Mucosa of descending colon (tissue), 3 donors: ENCODE results near the gene PGBD1. TPM values are rescaled to one million over a fixed set of nuclear protein-coding genes. Genes with fewer than 3 reads are reported as not detected.

ENCODE experiments used
- ATAC-seq: fragments of 200-7000 bp; cut with Tn5 transposase; one replicate; pipeline ENCODE4 v1.9.1; 2020; ENCODE audit warnings: mild to moderate bottlenecking, moderate library complexity
- DNase-seq, 3 donors: peaks; one replicate each; pipeline ENCODE4 v3.0.0-alpha.2; 2020
- H3K36me3 ChIP-seq: fragments of 200-600 bp; one replicate; pipeline ENCODE4 v1.8.0; 2021; ENCODE audit warnings: low read depth, mild to moderate bottlenecking
- H3K4me1 ChIP-seq: fragments of 200-600 bp; one replicate; pipeline ENCODE4 v1.8.0; 2021; ENCODE audit warnings: low read depth, mild to moderate bottlenecking
- H3K4me3 ChIP-seq: fragments of 200-600 bp; one replicate; pipeline ENCODE4 v1.8.0; 2021; ENCODE audit warnings: mild to moderate bottlenecking
- H3K9me3 ChIP-seq: fragments of 200-600 bp; one replicate; pipeline ENCODE4 v1.8.0; 2021; ENCODE audit warnings: mild to moderate bottlenecking
- intact Hi-C, 2 donors: fragments of 100-400 bp; cut with DNase I in 1 of 2; cut with micrococcal nuclease in 1 of 2; formaldehyde crosslinking; loops; one replicate each; pipeline versions ENCODE4 v1.11.0 to v1.11.1; 2022; cut with DNase I, micrococcal nuclease
- total RNA-seq, 3 donors: library from RNA; stranded (reverse); fragmentation: NEBNext Ultra II Directional in 2 of 3; extraction: Animal tissue kit (Norgen Biotek cat#: 25700) in 2 of 3; gene quantifications; one replicate each; pipeline versions ENCODE4 v1.2.1 to v1.2.4, GENCODE V29; 2021 to 2023
- TF ChIP-seq, protein P1 (sequence below): fragments of 200-600 bp; IDR thresholded peaks from one replicate; pipeline ENCODE4 v1.8.0; 2022; ENCODE audit warnings: antibody characterized with exemption, mild to moderate bottlenecking
- donor health status: DM: no; HTN: no; CAD: no; lungs with moderate emphysema.
- donor health status: DM: no; HTN: no; CAD: no.
- donor health status: DM: no; HTN: yes; CAD: no.

Gene PGBD1
- total RNA-seq, 3 donors from 2014 or later = 0.75 to 6.6 (median 1.9) TPM

- H3K9me3 ChIP-seq = peaks cover 30% of the 10 kb centered on the region
- H3K4me1 ChIP-seq = no peaks in the 10 kb centered on the region
- peaks cover 11% of the 10 kb centered on the region for H3K36me3 ChIP-seq
- intact Hi-C loops = no loop called here
- DNase-seq (no peak), ATAC-seq (peak; percentile 19)
- TF ChIP-seq, protein P1, sequence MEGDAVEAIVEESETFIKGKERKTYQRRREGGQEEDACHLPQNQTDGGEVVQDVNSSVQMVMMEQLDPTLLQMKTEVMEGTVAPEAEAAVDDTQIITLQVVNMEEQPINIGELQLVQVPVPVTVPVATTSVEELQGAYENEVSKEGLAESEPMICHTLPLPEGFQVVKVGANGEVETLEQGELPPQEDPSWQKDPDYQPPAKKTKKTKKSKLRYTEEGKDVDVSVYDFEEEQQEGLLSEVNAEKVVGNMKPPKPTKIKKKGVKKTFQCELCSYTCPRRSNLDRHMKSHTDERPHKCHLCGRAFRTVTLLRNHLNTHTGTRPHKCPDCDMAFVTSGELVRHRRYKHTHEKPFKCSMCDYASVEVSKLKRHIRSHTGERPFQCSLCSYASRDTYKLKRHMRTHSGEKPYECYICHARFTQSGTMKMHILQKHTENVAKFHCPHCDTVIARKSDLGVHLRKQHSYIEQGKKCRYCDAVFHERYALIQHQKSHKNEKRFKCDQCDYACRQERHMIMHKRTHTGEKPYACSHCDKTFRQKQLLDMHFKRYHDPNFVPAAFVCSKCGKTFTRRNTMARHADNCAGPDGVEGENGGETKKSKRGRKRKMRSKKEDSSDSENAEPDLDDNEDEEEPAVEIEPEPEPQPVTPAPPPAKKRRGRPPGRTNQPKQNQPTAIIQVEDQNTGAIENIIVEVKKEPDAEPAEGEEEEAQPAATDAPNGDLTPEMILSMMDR = no peak
- H3K4me3 ChIP-seq = no peak overlapping the region
These were observed 41.3 kb downstream of the PGBD1 start for GRCh38 chr6:28322661-28323060.

DNA sequence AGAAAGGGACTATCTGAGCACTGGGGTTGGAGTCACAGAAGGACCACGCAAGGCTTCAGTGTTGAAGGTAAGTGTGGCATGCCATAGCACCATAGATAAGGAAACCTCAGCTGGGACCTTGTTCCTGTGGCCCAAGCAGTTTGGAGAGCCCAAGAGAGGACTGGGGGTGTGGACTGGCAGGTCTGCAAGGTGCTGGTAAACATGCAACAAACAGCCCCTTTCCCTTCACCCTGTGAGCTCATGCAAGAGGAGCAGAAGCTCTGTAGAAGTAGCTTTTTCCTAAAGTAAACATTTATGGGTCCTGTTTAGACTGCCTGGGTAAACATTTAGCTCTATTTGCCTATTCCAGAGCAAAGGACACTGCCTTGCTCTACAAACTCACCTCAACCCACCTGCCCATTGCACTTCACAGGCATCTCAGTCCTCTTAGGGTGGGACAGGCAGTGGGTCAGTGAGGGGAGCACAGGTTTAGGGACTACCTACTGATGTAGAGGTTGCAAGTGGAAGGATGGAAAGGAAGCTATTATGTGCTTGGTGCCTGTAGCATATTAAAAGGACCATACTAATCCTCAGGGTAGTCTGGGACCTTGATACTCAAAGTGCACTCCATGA is 42.5 kb downstream of the PGBD1 start:
- TF ChIP-seq, protein P1 = no peak
- H3K4me1 ChIP-seq = no peaks in the 10 kb centered on the region
- no peak overlapping the region for H3K4me3 ChIP-seq
- intact Hi-C loops = no loop called here
- H3K9me3 ChIP-seq = peaks cover 40% of the 10 kb centered on the region
- no peak for DNase-seq
- peaks cover 11% of the 10 kb centered on the region for H3K36me3 ChIP-seq
- no peak for ATAC-seq

DNA sequence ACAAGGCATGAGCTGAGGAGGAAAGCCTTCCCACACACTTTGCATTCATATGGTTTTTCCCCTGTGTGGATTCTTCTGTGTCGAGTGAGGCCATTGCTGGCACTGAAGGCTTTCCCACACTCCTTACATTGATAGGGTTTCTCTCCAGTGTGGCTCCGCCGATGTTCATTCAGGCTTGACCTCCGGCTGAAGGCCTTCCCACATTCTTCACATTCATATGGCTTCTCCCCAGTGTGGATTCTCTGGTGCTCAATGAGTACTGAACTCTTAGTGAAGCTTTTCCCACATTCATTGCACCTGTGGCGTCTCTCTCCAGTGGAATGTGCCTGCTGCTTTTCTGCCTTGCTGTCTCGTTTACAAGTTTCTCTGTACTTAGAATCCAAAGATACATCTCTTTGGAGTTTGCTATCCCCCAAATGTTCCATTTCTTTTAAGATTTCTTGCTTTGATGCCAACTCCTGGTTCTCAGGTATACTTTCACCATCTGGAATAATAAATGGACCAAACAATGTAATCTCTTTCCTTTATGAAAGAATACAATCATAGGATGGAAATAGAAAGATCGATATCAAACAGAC is 45.1 kb downstream of the PGBD1 start:
- Histone ChIP-seq H3K4me3 (no peak overlapping the region), H3K9me3 (peaks cover 40% of the 10 kb centered on the region), H3K4me1 (no peaks in the 10 kb centered on the region), H3K36me3 (peaks cover 11% of the 10 kb centered on the region)
- TF ChIP-seq, protein P1 = no peak
- DNase-seq = no peak
- intact Hi-C loops = no loop called here
- no peak for ATAC-seq

- Histone ChIP-seq H3K4me1 (peaks cover 8% of the 10 kb centered on the region), H3K9me3 (peaks cover 37% of the 10 kb centered on the region), H3K4me3 (no peak overlapping the region), H3K36me3 (peaks cover 11% of the 10 kb centered on the region)
- no peak for ATAC-seq
- TF ChIP-seq, protein P1 = no peak
- intact Hi-C loops = no loop called here
- no peak for DNase-seq
These were observed 48.7 kb downstream of the PGBD1 start for GRCh38 chr6:28330041-28330440.

GRCh38 chr6:28333047-28333446 is 51.7 kb downstream of the PGBD1 start:
- Histone ChIP-seq H3K9me3 (peaks cover 7% of the 10 kb centered on the region), H3K4me3 (no peak overlapping the region), H3K4me1 (peaks cover 18% of the 10 kb centered on the region), H3K36me3 (no peaks in the 10 kb centered on the region)
- DNase-seq (no peak), ATAC-seq (no peak)
- intact Hi-C loops = no loop called here
- TF ChIP-seq, protein P1 = no peak
